GM10248 (cell line): ENCODE measurements around the gene SNRNP40.

Experiments
- CTCF ChIA-PET: fragments of 300-600 bp; sonication (Branson Sonifier 250); formaldehyde crosslinking; extraction: SDS; loops from one replicate; lab custom pipeline; 2021; ENCODE audit warnings: antibody characterized with exemption; lab: Yijun Ruan, JAX
- POLR2A ChIA-PET: fragments of 350-650 bp; sonication (Branson Sonifier 250); formaldehyde crosslinking; extraction: SDS; loops from one replicate; lab custom pipeline; 2020; ENCODE audit warnings: antibody characterized with exemption; lab: Yijun Ruan, JAX
- DNase-seq: peaks from one replicate; pipeline ENCODE4 v3.0.0; 2012; ENCODE audit errors: extremely low spot score
- CTCF ChIP-seq: IDR thresholded peaks from 2 replicates; pipeline ENCODE4 v1.5.1; 2012; ENCODE audit warnings: mild to moderate bottlenecking, low read depth; ENCODE audit errors: extremely low read depth, missing control alignments, control extremely low read depth

SNRNP40 gene

GRCh38 chr1:31230378-31230777, 66.2 kb downstream of the SNRNP40 start:
- TF ChIP-seq CTCF: no peak
- ChIA-PET POLR2A (no interaction called here), CTCF (interaction anchor here (0.6 to 1.4 kb wide), 2 partner anchors 12 to 46 kb away, joined by 3 to 4 read pairs; no protein-coding TSS in a partner anchor)
- DNase-seq: no peak

DNA sequence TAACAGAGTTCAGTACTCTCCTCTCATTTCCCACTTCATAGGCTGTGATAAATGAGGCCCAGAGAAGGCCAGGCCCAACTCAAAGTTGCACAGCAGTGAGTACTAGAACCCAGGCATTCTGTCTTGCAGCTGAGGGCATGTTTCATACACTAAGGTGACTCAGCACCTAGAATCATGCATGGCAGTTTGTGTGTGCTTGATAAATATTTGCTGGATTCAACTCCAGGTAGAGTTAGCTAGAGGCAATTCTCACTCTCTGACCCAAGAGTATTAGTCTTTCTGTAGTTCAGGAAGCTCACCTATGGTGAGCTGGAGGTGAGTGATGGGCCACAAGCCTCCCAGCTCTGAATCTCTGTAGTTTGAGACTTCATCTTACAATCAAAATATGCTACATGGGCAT, 67.6 kb downstream of the SNRNP40 start:
- CTCF ChIA-PET: interaction anchor here (1.0 to 1.4 kb wide), 4 partner anchors 9 to 46 kb away, joined by 3 to 4 read pairs (median 3); no protein-coding TSS in a partner anchor
- POLR2A ChIA-PET: no interaction called here
- no peak for DNase-seq
- TF ChIP-seq CTCF: no peak

- TF ChIP-seq CTCF: no peak
- CTCF ChIA-PET: interaction anchor here (0.9 to 1.3 kb wide), 3 partner anchors 44 to 147 kb away, joined by 3 to 4 read pairs (median 3); no protein-coding TSS in a partner anchor
- POLR2A ChIA-PET: no interaction called here
- no peak for DNase-seq
These were observed 68.6 kb downstream of the SNRNP40 start for GRCh38 chr1:31227891-31228568.

DNA sequence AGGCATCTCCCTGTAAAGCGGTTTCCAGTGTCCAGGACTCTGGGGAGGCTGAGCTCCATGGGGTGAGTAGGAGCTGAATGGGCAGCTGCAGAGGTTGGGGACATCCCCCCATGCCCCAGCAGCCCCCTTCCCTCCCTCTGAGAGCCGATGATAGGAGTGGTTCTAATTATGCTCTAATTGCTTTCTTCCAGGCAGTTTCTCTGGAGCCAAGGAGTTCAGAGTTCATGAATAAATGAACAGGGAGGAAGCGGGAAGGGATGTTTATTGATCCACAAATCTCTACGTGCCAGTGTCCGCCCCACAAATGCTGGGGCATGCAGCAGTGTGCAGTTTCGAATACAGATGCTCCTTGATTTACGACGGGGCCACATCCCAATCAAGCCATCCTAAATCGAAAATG, 72.5 kb downstream of the SNRNP40 start:
- no peak for DNase-seq
- ChIA-PET CTCF (interaction anchor here (1.4 kb wide), 1 partner anchor 9 kb away, joined by 3 read pairs; no protein-coding TSS in a partner anchor), POLR2A (no interaction called here)
- TF ChIP-seq CTCF: no peak

DNA sequence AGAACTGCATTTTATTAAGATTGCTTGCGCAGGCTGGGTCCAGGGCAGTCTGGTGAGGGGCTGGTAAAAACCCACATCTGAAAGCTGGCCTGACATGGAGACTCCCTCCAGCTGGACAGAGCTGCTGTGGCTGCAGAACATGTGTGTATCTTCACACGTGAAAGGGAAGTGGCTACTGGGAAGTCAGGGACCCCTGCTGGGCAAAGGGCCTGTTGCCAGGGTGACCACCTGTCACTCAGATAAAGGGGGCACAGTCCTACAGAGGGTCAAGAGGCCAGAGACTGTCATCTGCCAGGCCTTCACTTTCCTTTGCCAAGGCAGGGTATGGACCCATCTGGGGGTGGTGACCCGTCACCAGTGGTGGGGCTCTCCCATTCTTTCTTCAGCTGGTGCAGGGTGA, 74.4 kb downstream of the SNRNP40 start:
- ChIA-PET POLR2A (no interaction called here), CTCF (interaction anchor here (0.8 kb wide), 1 partner anchor 10 kb away, joined by 3 read pairs; no protein-coding TSS in a partner anchor)
- no peak for DNase-seq
- no peak for TF ChIP-seq CTCF

- ChIA-PET POLR2A (no interaction called here), CTCF (no interaction called here)
- DNase-seq: no peak
- no peak for TF ChIP-seq CTCF
These were observed 75.5 kb downstream of the SNRNP40 start for GRCh38 chr1:31221072-31221471.
